Panc1 (cell line): ENCODE measurements around the gene FAM83B.

Experiments used
- CTCF ChIP-seq: fragments of 450-650 bp; IDR thresholded peaks from 2 replicates; pipeline ENCODE4 v1.5.1; 2017; ENCODE audit warnings: mild to moderate bottlenecking
- POLR2AphosphoS5 ChIP-seq: IDR thresholded peaks from 2 replicates; pipeline ENCODE4 v1.6.1; 2012; ENCODE audit warnings: mild to moderate bottlenecking, low read depth, low read length, moderate library complexity
- SIN3A ChIP-seq: IDR thresholded peaks from 2 replicates; pipeline ENCODE4 v1.6.1; 2012; ENCODE audit warnings: low read depth, mild to moderate bottlenecking, low read length, moderate library complexity, borderline replicate concordance; ENCODE audit not compliant: insufficient read depth
- TCF7L2 ChIP-seq: IDR thresholded peaks from 2 replicates; pipeline ENCODE4 v1.6.1; 2011; ENCODE audit warnings: mild to moderate bottlenecking, low read depth, low read length, inconsistent platforms

- no peak for TF ChIP-seq CTCF
- no peak for TF ChIP-seq SIN3A
- no peak for TF ChIP-seq POLR2AphosphoS5
- no peak for TF ChIP-seq TCF7L2
Observed at GRCh38 chr6:54897462-54898189, 51.1 kb downstream of the FAM83B start.
